ENCODE measurements around the gene WFDC8.

WFDC8 gene

GRCh38 chr20:45547206-45547770 lies 31.8 kb downstream of the WFDC8 start, which contains the start of gene EPPIN:
Gene EPPIN, minus strand, starts transcription at chr20:45547401. Its CDS starts 44 bp downstream, at chr20:45547357.
- FAIRE-seq: no peak

GRCh38 chr20:45545754-45546453 lies 33.2 kb downstream of the WFDC8 start:
- no peak for FAIRE-seq

GRCh38 chr20:45545351-45545750 lies 33.7 kb downstream of the WFDC8 start:
- no peak for FAIRE-seq

GRCh38 chr20:45539382-45539781 lies 39.7 kb downstream of the WFDC8 start, which contains the start of gene WFDC6:
Gene WFDC6, minus strand, starts transcription at chr20:45539482. Its CDS starts 75 bp downstream, at chr20:45539407.
- no peak for FAIRE-seq

- no peak for FAIRE-seq
Observed at GRCh38 chr20:45538209-45538799, 40.8 kb downstream of the WFDC8 start.

- no peak for FAIRE-seq
Observed at GRCh38 chr20:45527294-45527693, 51.8 kb downstream of the WFDC8 start.

- no peak for FAIRE-seq
Observed at GRCh38 chr20:45523821-45524220, 55.3 kb downstream of the WFDC8 start.

GRCh38 chr20:45518282-45518681 lies 60.8 kb downstream of the WFDC8 start:
- no peak for FAIRE-seq

GRCh38 chr20:45515147-45515913 lies 63.8 kb downstream of the WFDC8 start, which contains the start of gene SPINT3:
Gene SPINT3, minus strand, starts transcription at chr20:45515622. Its CDS starts 14 bp downstream, at chr20:45515608.
- FAIRE-seq: no peak

GRCh38 chr20:45510242-45510862 lies 68.7 kb downstream of the WFDC8 start:
- no peak for FAIRE-seq

GRCh38 chr20:45509091-45509490 lies 70.0 kb downstream of the WFDC8 start:
- FAIRE-seq: no peak

- no peak for FAIRE-seq
Observed at GRCh38 chr20:45508068-45508886, 70.8 kb downstream of the WFDC8 start.

GRCh38 chr20:45507011-45507820 lies 71.9 kb downstream of the WFDC8 start:
- no peak for FAIRE-seq

- FAIRE-seq: no peak
Observed at GRCh38 chr20:45506398-45506797, 72.7 kb downstream of the WFDC8 start.

- FAIRE-seq: no peak
Observed at GRCh38 chr20:45503403-45503802, 75.7 kb downstream of the WFDC8 start.

- FAIRE-seq: no peak
Observed at GRCh38 chr20:45502561-45502960, 76.5 kb downstream of the WFDC8 start.

Measured in G401.6 (cell line).